K562 (cell line): ENCODE results near the gene CLIC1. TPM values are rescaled to one million over a fixed set of nuclear protein-coding genes. Genes with fewer than 3 reads are reported as not detected.
A peak's percentile ranks its signal among the peaks of the same experiment; 100 is the strongest.

ENCODE experiments used
- CREBBP ChIP-seq: IDR thresholded peaks from one replicate; pipeline ENCODE4 v1.6.1; 2012; ENCODE audit warnings: low read depth, mild to moderate bottlenecking, control low read depth, inconsistent platforms, low read length
- HDAC2 ChIP-seq: fragments of 450-650 bp; IDR thresholded peaks from 2 replicates; pipeline ENCODE4 v1.6.1; 2016; ENCODE audit warnings: mild to moderate bottlenecking
- HDGF ChIP-seq: fragments of 450-650 bp; IDR thresholded peaks from 2 replicates; pipeline ENCODE4 v1.6.1; 2016
- HNRNPK ChIP-seq: fragments of 200-400 bp; formaldehyde crosslinking; IDR thresholded peaks from one replicate; pipeline ENCODE4 v1.6.1; 2018; ENCODE audit warnings: mild to moderate bottlenecking, low read depth, low read length; ENCODE audit not compliant: poor library complexity, severe bottlenecking
- MEF2D ChIP-seq: conservative IDR thresholded peaks from 2 replicates; pipeline ENCODE4 v1.6.1; 2016; ENCODE audit warnings: low read depth, missing genetic modification characterization, missing compliant biosample characterization
- RBM17 ChIP-seq: fragments of 200-400 bp; formaldehyde crosslinking; IDR thresholded peaks from 2 replicates; pipeline ENCODE4 v1.6.1; 2017; ENCODE audit warnings: low read depth, mild to moderate bottlenecking, low read length, borderline replicate concordance
- RUNX1 ChIP-seq: sonication (generic); IDR thresholded peaks from 2 replicates; pipeline ENCODE4 v1.6.1; 2016; ENCODE audit warnings: antibody characterized with exemption, low read depth
- SMARCB1 ChIP-seq: IDR thresholded peaks from 2 replicates; pipeline ENCODE4 v1.6.1; 2011; ENCODE audit warnings: improper control_type of control experiment, low read depth; ENCODE audit not compliant: insufficient read length
- SP2 ChIP-seq: IDR thresholded peaks from 2 replicates; pipeline ENCODE4 v1.6.1; 2011; ENCODE audit warnings: mild to moderate bottlenecking, low read depth, low read length, moderate library complexity; ENCODE audit not compliant: poor library complexity, severe bottlenecking; ENCODE audit errors: extremely low read depth
- ZKSCAN3 ChIP-seq: fragments of 250-450 bp; sonication (Bioruptor Pico); IDR thresholded peaks from 2 replicates; pipeline ENCODE4 v1.4.0; 2020
- ZNF224 ChIP-seq: sonication (generic); formaldehyde crosslinking; IDR thresholded peaks from 2 replicates; pipeline ENCODE4 v1.8.0; 2022; ENCODE audit warnings: mild to moderate bottlenecking, missing genetic modification reagents
- ZSCAN32 ChIP-seq: fragments of 450-650 bp; formaldehyde crosslinking; IDR thresholded peaks from 2 replicates; pipeline ENCODE4 v1.4.0; 2020; ENCODE audit warnings: mild to moderate bottlenecking, moderate library complexity
- polyA plus RNA-seq, 8 experiments: library from polyadenylated mRNA; depleted of rRNA in 4 of 8; stranded (reverse) in 5 of 8; unstranded in 3 of 8; fragments of >200 nt; fragmentation: Nextera tagmentation in 2 of 8; fragmentation: Illumina TruSeq in 1 of 8; extraction: Ambion mirVana in 2 of 8; extraction: Trizol in 1 of 8; gene quantifications; 2 replicates each; pipeline versions ENCODE4 v1.2.1 to v1.2.3, GENCODE V29; 2011 to 2014; ENCODE audit warnings: inconsistent platforms in 1 of 8, missing spikeins in 1 of 8
- total RNA-seq, 7 experiments: library from RNA; depleted of rRNA in 6 of 7; stranded (reverse); fragments of >200 nt in 6 of 7; fragmentation: Illumina TruSeq in 2 of 7; extraction: Trizol in 2 of 7; gene quantifications; 2 replicates each; pipeline versions ENCODE4 v1.2.1 to v1.2.3, GENCODE V29; 2011 to 2021; ENCODE audit warnings: low replicate concordance in 1 of 7
- TF ChIP-seq, protein P1 (sequence below): fragments of 450-650 bp; IDR thresholded peaks from 2 replicates; pipeline ENCODE4 v1.6.1; 2014; ENCODE audit warnings: low read depth, mild to moderate bottlenecking, moderate library complexity, borderline replicate concordance
- TF ChIP-seq, protein P2 (sequence below): fragments of 250-450 bp; sonication (Bioruptor Pico); IDR thresholded peaks from 2 replicates; pipeline ENCODE4 v1.6.1; 2021; ENCODE audit warnings: mild to moderate bottlenecking

The CLIC1 gene
- total and polyA plus RNA-seq, 9 of the 15 experiments (the other 6 are each of a cell fraction or from before 2014, with no cell fraction given) = 1,267 to 2,419 (median 1,808) TPM

DNA sequence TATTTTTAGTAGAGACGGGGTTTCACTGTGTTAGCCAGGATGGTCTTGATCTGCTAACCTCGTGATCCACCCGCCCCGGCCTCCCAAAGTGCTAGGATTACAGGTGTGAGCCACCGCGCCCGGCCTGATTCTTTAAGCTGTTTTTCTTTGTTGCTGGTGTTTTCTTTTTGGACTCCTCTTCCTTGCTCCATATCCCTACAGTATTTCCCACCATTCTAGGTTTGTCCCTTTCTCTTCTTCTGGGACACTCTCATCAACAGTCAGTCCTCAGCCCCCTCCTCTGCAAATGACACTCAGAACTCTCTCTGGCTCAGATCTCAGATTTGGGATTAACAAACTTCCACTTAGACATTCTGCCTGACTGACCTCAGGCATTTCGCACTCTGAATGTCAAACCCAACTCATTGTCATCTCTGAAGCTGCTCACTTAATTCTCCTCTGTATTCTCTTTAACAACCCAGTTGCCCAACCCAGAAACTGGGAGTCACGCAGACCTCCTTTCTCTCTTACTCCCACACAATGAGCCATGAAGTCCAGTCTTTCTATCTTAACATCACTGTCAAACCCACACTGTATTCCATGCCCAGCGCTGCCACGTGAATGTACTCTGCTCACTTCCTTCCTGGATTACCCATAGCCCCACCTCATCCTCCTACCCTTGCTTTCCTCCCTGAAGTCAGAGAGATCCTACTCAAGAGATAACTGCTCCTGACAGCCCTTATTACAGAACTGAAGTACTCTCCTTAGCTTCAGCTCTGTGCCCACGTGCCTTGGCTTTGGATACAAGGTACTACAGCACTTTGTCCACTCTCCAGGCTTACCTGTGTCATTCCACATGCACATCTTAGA is 10.6 kb downstream of the CLIC1 start (continued):
- no peak for TF ChIP-seq ZSCAN32 (CRISPR knock-in tag)
- TF ChIP-seq ZNF224 = no peak
- TF ChIP-seq SP2 = no peak
- TF ChIP-seq HNRNPK = no peak
- TF ChIP-seq, protein P1, sequence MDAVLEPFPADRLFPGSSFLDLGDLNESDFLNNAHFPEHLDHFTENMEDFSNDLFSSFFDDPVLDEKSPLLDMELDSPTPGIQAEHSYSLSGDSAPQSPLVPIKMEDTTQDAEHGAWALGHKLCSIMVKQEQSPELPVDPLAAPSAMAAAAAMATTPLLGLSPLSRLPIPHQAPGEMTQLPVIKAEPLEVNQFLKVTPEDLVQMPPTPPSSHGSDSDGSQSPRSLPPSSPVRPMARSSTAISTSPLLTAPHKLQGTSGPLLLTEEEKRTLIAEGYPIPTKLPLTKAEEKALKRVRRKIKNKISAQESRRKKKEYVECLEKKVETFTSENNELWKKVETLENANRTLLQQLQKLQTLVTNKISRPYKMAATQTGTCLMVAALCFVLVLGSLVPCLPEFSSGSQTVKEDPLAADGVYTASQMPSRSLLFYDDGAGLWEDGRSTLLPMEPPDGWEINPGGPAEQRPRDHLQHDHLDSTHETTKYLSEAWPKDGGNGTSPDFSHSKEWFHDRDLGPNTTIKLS = peak; percentile 73; the same call in 1 of the 2 replicates
- TF ChIP-seq, protein P2, sequence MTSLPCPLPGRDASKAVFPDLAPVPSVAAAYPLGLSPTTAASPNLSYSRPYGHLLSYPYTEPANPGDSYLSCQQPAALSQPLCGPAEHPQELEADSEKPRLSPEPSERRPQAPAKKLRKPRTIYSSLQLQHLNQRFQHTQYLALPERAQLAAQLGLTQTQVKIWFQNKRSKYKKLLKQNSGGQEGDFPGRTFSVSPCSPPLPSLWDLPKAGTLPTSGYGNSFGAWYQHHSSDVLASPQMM (CRISPR knock-in tag) = peak; percentile 63; the same call in 1 of the 2 replicates
- TF ChIP-seq HDGF = peak; percentile 84; the same call in 1 of the 2 replicates
- peak; percentile 40 for TF ChIP-seq CREBBP
- TF ChIP-seq ZKSCAN3 (CRISPR knock-in tag) = no peak
- TF ChIP-seq RBM17 = no peak
- TF ChIP-seq HDAC2 = peak; percentile 70
- TF ChIP-seq RUNX1 = no peak
- TF ChIP-seq MEF2D (tag) = peak; percentile 48; the same call in 1 of the 2 replicates
- no peak for TF ChIP-seq SMARCB1
